GM18858 (cell line): ENCODE measurements around the gene RBM8A.

Experiments used
- ATAC-seq: cut with Tn5 transposase; IDR thresholded peaks from one replicate; pipeline ENCODE4 v1.9.1; 2021; ENCODE audit not compliant: unreplicated experiment

The RBM8A gene

GRCh38 chr1:145884675-145885074 lies 42.6 kb downstream of the RBM8A start:
- no peak for ATAC-seq

- ATAC-seq: no peak
Observed at GRCh38 chr1:145879775-145880174, 47.5 kb downstream of the RBM8A start.

GRCh38 chr1:145878724-145879123 lies 48.6 kb downstream of the RBM8A start:
- ATAC-seq: no peak

- no peak for ATAC-seq
Observed at GRCh38 chr1:145877923-145878486, 49.3 kb downstream of the RBM8A start.

GRCh38 chr1:145874646-145875045 lies 52.6 kb downstream of the RBM8A start:
- no peak for ATAC-seq

DNA sequence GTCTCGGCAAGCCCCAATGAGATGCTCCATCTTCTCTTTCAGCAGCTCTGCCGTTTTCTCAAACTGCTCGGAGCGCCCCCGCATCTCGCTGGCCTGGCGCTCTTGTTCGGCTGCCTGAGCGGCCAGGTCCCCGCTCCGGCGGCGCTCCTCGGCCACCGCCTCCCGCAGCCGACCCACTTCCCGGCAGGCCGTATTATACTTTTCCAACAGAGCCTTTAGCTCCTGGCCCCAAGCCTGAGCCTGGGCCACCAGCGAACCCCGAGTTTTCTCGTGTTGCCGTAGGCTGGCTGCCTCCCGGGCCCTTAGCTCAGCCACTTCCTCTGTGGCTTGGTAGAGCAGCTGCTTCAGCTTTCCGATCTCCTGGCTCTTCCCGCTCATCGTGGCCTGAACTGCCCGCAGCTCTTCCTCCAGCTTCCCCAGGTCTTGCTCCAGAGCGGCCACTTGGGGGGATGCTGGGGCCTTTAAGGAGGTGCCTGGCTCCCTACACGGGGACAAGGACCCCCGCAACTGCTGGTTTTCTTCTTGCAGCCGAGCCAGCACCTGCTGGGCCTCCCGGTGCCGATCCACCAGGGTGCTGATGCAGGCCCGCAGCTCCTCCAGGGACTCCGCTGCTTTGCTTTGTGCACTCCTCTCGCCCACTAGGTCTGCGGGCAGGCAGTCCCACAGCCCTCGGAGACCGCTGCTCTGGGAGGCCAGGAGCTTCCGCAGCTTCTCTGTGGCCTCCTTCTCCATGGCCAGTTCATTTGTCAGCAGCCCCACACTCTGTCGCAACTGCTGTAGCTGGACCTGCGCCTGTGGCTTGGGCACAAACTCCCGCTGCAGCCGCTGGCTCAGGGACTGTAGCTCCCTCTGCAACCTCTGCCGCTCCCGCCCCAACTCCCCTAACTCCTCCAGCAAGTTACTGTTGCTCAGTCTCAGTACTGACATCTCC lies 55.0 kb downstream of the RBM8A start:
- ATAC-seq: no peak
